Upper lobe of left lung (tissue), 4 donors: Measurements from ENCODE around the gene PIP4K2C.

Experiments
- CTCF ChIP-seq, 6 experiments: fragments of 450-650 bp in 4 of 6; fragments of 200-600 bp in 2 of 6; sonication (generic) in 2 of 6; IDR thresholded peaks; one replicate each; pipeline ENCODE4 v1.5.1; 2016 to 2019; ENCODE audit warnings: antibody characterized with exemption in 6 of 6
- POLR2A ChIP-seq, 4 donors: fragments of 450-650 bp; IDR thresholded peaks; one replicate each; pipeline ENCODE4 v1.5.1; 2016 to 2017; ENCODE audit warnings: antibody characterized with exemption in 4 of 4, mild to moderate bottlenecking in 2 of 4

- TF ChIP-seq CTCF (IDR thresholded peaks at IDR 0.05) (no peak), POLR2A (IDR thresholded peaks at IDR 0.05) (no peak)
Measured at GRCh38 chr12:57553343-57554202, 37.4 kb upstream of the PIP4K2C start.
